OCI-M1 (cell line): Measurements from ENCODE around the gene CIITA.

ENCODE experiments used
- DNase-seq: peaks from one replicate; lab custom pipeline; 2025; lab: John Stamatoyannopoulos, UW

CIITA gene

GRCh38 chr16:10979717-10980601 is 103.0 kb downstream of the CIITA start:
- DNase-seq = no peak

- no peak for DNase-seq
Observed at GRCh38 chr16:10980813-10981212, 103.8 kb downstream of the CIITA start.

- DNase-seq = peak; percentile 77
Observed at GRCh38 chr16:10981697-10982216, 104.8 kb downstream of the CIITA start.

GRCh38 chr16:10982465-10983150 is 105.6 kb downstream of the CIITA start:
- DNase-seq = no peak

- DNase-seq = no peak
Observed at GRCh38 chr16:10983159-10983558, 106.2 kb downstream of the CIITA start.

GRCh38 chr16:10984509-10984908 is 107.5 kb downstream of the CIITA start:
- DNase-seq = no peak
